Ishikawa (cell line): ENCODE measurements around the gene NUP205.

Experiments used
- CEBPB ChIP-seq: IDR thresholded peaks from 2 replicates; pipeline ENCODE4 v1.6.1; 2012
- CREB1 ChIP-seq: IDR thresholded peaks from 2 replicates; pipeline ENCODE4 v1.6.1; 2012; ENCODE audit warnings: low read depth
- EGR1 ChIP-seq: IDR thresholded peaks from 2 replicates; pipeline ENCODE4 v1.6.1; 2012
- EP300 ChIP-seq: IDR thresholded peaks from 2 replicates; pipeline ENCODE4 v1.6.1; 2012; ENCODE audit warnings: borderline replicate concordance
- FOXM1 ChIP-seq: IDR thresholded peaks from 2 replicates; pipeline ENCODE4 v1.6.1; 2012; ENCODE audit warnings: low read depth, borderline replicate concordance
- NFIC ChIP-seq: IDR thresholded peaks from 2 replicates; pipeline ENCODE4 v1.6.1; 2012
- RAD21 ChIP-seq: IDR thresholded peaks from 2 replicates; pipeline ENCODE4 v1.6.1; 2012; ENCODE audit warnings: low read depth
- REST ChIP-seq: IDR thresholded peaks from 2 replicates; pipeline ENCODE4 v1.6.1; 2012; ENCODE audit warnings: low read depth, mild to moderate bottlenecking
- TAF1 ChIP-seq: IDR thresholded peaks from 2 replicates; pipeline ENCODE4 v1.6.1; 2012; ENCODE audit warnings: low read depth, mild to moderate bottlenecking
- TCF12 ChIP-seq: IDR thresholded peaks from 2 replicates; pipeline ENCODE4 v1.6.1; 2012; ENCODE audit warnings: low read depth
- TEAD4 ChIP-seq: IDR thresholded peaks from 2 replicates; pipeline ENCODE4 v1.6.1; 2012
- YY1 ChIP-seq: IDR thresholded peaks from 2 replicates; pipeline ENCODE4 v1.6.1; 2012; ENCODE audit warnings: low read depth
- TF ChIP-seq, protein P1 (sequence below): IDR thresholded peaks from 2 replicates; pipeline ENCODE4 v1.6.1; 2012
- TF ChIP-seq, protein P2 (sequence below): IDR thresholded peaks from 2 replicates; pipeline ENCODE4 v1.6.1; 2012

Gene NUP205

GRCh38 chr7:135645296-135645904 lies 87.7 kb downstream of the NUP205 start:
- TF ChIP-seq TCF12 (no peak), REST (no peak), RAD21 (peak; percentile 45; the same call in 1 of the 2 replicates), CREB1 (no peak), FOXM1 (no peak)

DNA sequence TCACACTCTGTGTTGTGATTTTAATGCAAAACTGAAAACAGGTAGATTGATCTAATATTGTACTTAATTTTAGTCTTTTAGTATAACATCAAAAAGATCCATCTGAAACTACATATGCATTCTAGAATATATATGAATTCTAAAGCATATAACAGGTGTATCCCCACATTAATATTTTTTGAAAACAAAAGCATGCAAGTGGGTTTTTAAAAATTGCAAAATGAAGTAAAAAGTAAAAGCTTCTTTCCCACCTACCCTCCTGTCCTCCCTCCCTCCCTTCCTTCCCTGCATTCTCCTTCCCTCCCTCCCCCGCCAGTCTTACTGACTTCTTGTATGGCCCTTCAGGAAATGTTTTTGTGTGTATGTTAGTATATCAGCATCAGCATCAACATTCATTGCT lies 90.0 kb downstream of the NUP205 start:
- TF ChIP-seq RAD21, result no peak
- TF ChIP-seq, protein P1, sequence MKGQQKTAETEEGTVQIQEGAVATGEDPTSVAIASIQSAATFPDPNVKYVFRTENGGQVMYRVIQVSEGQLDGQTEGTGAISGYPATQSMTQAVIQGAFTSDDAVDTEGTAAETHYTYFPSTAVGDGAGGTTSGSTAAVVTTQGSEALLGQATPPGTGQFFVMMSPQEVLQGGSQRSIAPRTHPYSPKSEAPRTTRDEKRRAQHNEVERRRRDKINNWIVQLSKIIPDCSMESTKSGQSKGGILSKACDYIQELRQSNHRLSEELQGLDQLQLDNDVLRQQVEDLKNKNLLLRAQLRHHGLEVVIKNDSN, result no peak
- TF ChIP-seq, protein P2, sequence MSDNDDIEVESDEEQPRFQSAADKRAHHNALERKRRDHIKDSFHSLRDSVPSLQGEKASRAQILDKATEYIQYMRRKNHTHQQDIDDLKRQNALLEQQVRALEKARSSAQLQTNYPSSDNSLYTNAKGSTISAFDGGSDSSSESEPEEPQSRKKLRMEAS, result no peak

GRCh38 chr7:135648235-135648634 lies 90.5 kb downstream of the NUP205 start:
- no peak for TF ChIP-seq YY1

DNA sequence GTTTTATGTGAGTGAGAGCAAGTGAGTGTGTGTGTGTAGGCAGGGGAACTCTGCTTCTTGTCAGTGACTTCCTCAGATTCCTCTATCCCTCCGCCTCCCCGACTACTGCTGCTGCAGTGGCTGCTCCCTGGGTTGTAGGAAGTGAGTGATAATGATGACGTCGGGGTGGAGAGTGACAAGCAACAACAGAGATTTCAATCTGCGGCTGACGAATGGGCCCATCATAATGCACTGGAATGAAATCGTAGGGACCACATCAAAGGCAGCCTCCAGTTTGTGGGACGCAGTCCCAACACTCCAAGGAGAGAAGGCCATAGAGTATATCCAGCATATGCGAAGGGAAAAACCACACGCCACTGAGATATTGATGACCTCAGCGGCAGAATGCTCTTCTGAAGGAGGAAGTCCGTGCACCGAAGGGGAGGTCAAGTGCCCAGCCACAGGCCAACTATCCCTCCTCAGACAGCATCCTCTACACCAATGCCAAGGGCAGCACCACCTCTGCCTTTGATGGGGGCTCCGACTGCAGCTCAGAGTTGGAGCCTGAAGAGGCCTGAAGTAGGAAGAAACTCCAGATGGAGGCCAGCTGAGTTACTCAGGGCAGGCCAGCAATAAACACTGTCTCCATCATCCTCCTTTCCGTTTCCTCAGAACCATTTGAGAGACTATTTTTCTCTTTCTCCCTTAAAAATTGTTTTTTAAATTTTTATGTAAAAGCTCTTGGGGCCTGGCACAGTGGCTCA lies 93.3 kb downstream of the NUP205 start:
- TF ChIP-seq REST (no peak), TCF12 (no peak), CEBPB (no peak), EGR1 (no peak), TEAD4 (no peak), RAD21 (no peak), CREB1 (no peak), NFIC (no peak), YY1 (no peak)
- TF ChIP-seq, protein P2, result no peak
- TF ChIP-seq, protein P1, result no peak

- TF ChIP-seq EP300, result no peak
- no peak for TF ChIP-seq YY1
- TF ChIP-seq, protein P2, result no peak
- no peak for TF ChIP-seq TEAD4
- TF ChIP-seq CREB1, result no peak
- TF ChIP-seq RAD21, result no peak
- no peak for TF ChIP-seq FOXM1
- TF ChIP-seq TCF12, result no peak
- TF ChIP-seq TAF1, result no peak
- TF ChIP-seq REST, result no peak
These were observed 95.8 kb downstream of the NUP205 start for GRCh38 chr7:135653340-135654080.
